Thyroid gland (tissue), 4 donors: ENCODE results near the gene GOLT1A.

Source experiments
- POLR2A ChIP-seq, 2 donors: fragments of 450-650 bp; IDR thresholded peaks; one replicate each; pipeline ENCODE4 v1.6.1; 2017; ENCODE audit warnings: antibody characterized with exemption in 2 of 2, mild to moderate bottlenecking in 2 of 2, moderate library complexity in 1 of 2
- TF ChIP-seq, protein P1 (sequence below), 6 experiments: fragments of 200-600 bp in 3 of 6; fragments of 450-650 bp in 3 of 6; sonication (generic) in 3 of 6; IDR thresholded peaks; one replicate each; pipeline ENCODE4 v1.5.1; 2016 to 2019; ENCODE audit warnings: antibody characterized with exemption in 6 of 6, mild to moderate bottlenecking in 2 of 6, inconsistent platforms in 1 of 6, moderate library complexity in 1 of 6

GRCh38 chr1:204262506-204263253, 48.9 kb upstream of the GOLT1A start:
- no peak for TF ChIP-seq POLR2A (IDR thresholded peaks at IDR 0.05)
- TF ChIP-seq, protein P1, sequence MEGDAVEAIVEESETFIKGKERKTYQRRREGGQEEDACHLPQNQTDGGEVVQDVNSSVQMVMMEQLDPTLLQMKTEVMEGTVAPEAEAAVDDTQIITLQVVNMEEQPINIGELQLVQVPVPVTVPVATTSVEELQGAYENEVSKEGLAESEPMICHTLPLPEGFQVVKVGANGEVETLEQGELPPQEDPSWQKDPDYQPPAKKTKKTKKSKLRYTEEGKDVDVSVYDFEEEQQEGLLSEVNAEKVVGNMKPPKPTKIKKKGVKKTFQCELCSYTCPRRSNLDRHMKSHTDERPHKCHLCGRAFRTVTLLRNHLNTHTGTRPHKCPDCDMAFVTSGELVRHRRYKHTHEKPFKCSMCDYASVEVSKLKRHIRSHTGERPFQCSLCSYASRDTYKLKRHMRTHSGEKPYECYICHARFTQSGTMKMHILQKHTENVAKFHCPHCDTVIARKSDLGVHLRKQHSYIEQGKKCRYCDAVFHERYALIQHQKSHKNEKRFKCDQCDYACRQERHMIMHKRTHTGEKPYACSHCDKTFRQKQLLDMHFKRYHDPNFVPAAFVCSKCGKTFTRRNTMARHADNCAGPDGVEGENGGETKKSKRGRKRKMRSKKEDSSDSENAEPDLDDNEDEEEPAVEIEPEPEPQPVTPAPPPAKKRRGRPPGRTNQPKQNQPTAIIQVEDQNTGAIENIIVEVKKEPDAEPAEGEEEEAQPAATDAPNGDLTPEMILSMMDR (IDR thresholded peaks at IDR 0.05): no peak
